Measurements from ENCODE around the gene FCN2. TPM values are rescaled to one million over a fixed set of nuclear protein-coding genes. Genes with fewer than 3 reads are reported as not detected.

Gene FCN2
- total RNA-seq, 2 donors from 2014 or later = not detected

DNA sequence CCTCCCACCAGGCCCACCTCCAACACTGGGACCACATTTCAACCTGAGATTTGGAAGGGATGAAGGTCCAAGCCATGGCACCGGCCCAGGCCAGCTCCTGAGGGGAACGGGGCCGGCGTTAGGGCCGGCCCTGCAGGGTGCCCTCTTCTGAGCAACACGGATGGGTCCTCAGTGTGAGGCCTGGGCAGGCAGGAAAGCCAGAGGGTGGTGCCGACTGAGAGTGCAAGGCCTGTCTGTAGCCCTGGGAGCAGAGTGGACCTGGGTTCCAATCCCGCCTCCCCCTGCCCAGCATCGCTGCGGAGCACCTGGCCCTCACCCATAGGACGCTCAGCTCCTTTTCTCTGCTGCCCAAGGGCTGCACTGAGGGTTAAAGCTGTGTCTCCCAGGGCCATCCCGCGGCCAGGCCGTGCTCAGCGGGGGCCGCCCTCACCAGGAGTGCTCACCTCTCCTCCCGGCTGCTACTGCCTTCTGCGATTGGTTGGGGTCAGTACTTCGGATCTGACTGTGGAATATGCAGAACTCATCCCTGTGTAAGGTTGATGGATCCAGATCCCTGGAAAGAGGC is 44.1 kb upstream of the FCN2 start:
- H3K27me3 ChIP-seq = no peaks in the 10 kb centered on the region
- H3K36me3 ChIP-seq (replicated peaks in 1 of 2; ENCODE audit: insufficient read depth in 1 of 2, low read depth in 2 of 2) = no peaks in the 10 kb centered on the region
- H3K4me3 ChIP-seq = no peak overlapping the region
- no peak overlapping the region for H3K27ac ChIP-seq
- no peaks in the 10 kb centered on the region for H3K4me1 ChIP-seq
- no peaks in the 10 kb centered on the region for H3K9me3 ChIP-seq
- ATAC-seq = no peak
- WGBS, 2 donors = 80 to 86% methylated on average over 6 to 19 of the region's 19 CpGs
- no peak for DNase-seq
- TF ChIP-seq POLR2A (IDR thresholded peaks at IDR 0.05) = no peak
- TF ChIP-seq, protein P1, sequence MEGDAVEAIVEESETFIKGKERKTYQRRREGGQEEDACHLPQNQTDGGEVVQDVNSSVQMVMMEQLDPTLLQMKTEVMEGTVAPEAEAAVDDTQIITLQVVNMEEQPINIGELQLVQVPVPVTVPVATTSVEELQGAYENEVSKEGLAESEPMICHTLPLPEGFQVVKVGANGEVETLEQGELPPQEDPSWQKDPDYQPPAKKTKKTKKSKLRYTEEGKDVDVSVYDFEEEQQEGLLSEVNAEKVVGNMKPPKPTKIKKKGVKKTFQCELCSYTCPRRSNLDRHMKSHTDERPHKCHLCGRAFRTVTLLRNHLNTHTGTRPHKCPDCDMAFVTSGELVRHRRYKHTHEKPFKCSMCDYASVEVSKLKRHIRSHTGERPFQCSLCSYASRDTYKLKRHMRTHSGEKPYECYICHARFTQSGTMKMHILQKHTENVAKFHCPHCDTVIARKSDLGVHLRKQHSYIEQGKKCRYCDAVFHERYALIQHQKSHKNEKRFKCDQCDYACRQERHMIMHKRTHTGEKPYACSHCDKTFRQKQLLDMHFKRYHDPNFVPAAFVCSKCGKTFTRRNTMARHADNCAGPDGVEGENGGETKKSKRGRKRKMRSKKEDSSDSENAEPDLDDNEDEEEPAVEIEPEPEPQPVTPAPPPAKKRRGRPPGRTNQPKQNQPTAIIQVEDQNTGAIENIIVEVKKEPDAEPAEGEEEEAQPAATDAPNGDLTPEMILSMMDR (IDR thresholded peaks at IDR 0.05) = no peak
- intact Hi-C loops (cut with DNase I) = no loop called here

DNA sequence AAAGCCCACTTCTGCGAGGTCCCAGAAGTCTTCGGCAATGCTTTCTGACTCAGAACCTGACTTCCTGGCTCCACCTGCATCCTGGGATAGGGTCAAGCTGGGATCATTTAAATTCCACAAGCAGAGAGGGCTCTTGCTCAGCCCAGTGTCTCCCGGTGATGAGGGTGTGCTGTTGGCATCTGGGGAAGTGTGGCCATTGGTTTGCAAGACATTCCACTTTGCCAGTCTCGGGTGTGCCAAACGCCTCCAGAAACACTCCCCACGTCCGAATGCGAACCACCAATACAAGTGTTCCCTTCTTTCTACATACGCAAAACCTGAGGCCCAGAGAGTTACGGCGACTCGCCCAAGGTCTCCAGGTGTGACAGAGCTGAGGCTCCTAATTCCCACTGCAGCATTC is 43.1 kb upstream of the FCN2 start:
- no peak for DNase-seq
- TF ChIP-seq POLR2A (IDR thresholded peaks at IDR 0.05) = no peak
- TF ChIP-seq, protein P1 (IDR thresholded peaks at IDR 0.05) = no peak
- H3K36me3 ChIP-seq (replicated peaks in 1 of 2; ENCODE audit: insufficient read depth in 1 of 2, low read depth in 2 of 2) = no peaks in the 10 kb centered on the region
- H3K27ac ChIP-seq = no peak overlapping the region
- H3K27me3 ChIP-seq = no peaks in the 10 kb centered on the region
- intact Hi-C loops (cut with DNase I) = no loop called here
- 73 to 77% methylated on average over 12 of the region's 12 CpGs for WGBS, 2 donors
- no peaks in the 10 kb centered on the region for H3K9me3 ChIP-seq
- no peaks in the 10 kb centered on the region for H3K4me1 ChIP-seq
- no peak for ATAC-seq
- H3K4me3 ChIP-seq = no peak overlapping the region

DNA sequence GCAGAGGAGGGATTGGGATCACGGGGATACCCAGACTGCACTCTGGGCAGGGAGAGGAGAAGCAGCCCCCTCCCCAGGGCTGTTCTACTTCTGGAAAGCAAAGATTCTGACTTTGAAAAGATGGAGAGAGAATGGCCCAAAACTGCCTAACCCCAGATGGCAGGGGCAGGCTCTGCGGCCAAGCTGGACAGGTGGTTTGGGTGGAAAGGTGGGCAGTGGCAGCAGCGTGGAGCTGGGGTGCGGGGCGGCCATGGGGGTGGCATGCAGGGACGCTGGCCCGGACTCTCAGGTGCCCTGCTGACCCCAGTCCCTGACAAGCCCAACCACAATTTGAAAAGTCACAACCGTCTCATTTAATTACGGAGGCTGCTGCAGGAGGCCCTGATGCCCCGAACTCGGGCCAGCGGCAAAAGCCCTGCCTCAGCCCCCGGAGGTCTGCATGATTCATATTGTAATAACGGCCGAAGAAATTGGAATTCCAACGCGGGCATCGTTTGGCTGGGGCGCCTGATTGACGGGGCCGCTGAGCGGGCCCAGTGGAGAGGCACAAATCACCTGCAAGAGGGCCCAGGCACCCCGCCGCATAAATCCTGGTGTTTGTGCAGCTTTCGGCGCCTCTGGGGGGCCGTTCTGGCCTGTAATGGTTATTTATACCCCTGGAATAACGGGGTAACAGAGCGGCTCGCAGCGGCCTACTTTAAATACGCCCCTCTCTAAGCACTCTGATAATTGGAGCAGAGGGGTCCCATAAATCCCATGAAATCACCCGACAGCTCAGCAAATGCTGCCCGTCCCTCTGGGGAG is 41.8 kb upstream of the FCN2 start:
- no peaks in the 10 kb centered on the region for H3K27me3 ChIP-seq
- 72 to 85% methylated on average over 15 to 34 of the region's 34 CpGs for WGBS, 2 donors
- intact Hi-C loops (cut with DNase I) = no loop called here
- no peaks in the 10 kb centered on the region for H3K4me1 ChIP-seq
- no peak overlapping the region for H3K4me3 ChIP-seq
- no peak overlapping the region for H3K27ac ChIP-seq
- H3K9me3 ChIP-seq = no peaks in the 10 kb centered on the region
- no peaks in the 10 kb centered on the region for H3K36me3 ChIP-seq (replicated peaks in 1 of 2; ENCODE audit: insufficient read depth in 1 of 2, low read depth in 2 of 2)
- DNase-seq (no peak), ATAC-seq (no peak)
- TF ChIP-seq, protein P1 (IDR thresholded peaks at IDR 0.05) = no peak
- no peak for TF ChIP-seq POLR2A (IDR thresholded peaks at IDR 0.05)

DNA sequence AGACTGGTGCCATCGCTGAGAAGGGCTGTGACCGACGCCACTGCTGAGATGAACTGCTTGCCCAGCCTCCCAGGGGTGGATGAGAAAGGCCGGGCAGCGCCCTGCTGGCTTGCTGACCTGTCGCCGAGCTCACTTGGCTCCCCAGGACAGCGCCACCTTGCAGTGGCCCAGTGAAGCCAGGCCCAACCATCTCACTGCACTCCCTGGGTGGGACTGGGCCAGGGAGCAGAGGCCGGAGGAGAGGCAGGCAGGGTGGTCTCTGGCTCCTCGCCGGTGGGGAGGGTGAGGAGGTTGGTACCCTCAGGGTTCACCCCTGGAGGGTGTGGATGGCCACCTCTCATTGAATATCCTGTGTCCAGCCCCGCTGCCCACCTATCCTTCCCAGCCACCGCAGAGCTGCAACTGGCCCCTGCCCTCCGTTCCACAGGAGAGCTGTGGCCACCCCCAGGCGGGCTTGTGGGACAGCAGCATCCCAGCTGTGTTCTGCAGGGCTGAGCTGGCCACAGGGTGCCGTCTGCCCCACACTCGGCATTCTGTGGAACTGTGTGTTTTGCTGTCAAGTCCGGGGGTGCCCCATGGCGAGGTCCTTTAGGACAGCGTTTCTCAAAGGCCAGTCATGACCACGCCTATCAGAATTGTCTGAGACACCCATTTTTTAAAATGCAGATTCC is 41.0 kb upstream of the FCN2 start:
- DNase-seq = no peak
- H3K4me1 ChIP-seq = no peaks in the 10 kb centered on the region
- H3K27ac ChIP-seq = no peak overlapping the region
- no peak for TF ChIP-seq POLR2A (IDR thresholded peaks at IDR 0.05)
- TF ChIP-seq, protein P1 (IDR thresholded peaks at IDR 0.05) = no peak
- no peak overlapping the region for H3K4me3 ChIP-seq
- H3K27me3 ChIP-seq = no peaks in the 10 kb centered on the region
- no peaks in the 10 kb centered on the region for H3K36me3 ChIP-seq (replicated peaks in 1 of 2; ENCODE audit: insufficient read depth in 1 of 2, low read depth in 2 of 2)
- ATAC-seq = no peak
- H3K9me3 ChIP-seq = no peaks in the 10 kb centered on the region
- intact Hi-C loops (cut with DNase I) = no loop called here
- WGBS, 2 donors = 55 to 73% methylated on average over 6 to 21 of the region's 21 CpGs

Data from body of pancreas (tissue), 4 donors.